UCSD-AML1 (cell line): ENCODE data around the gene MUC5B.
"Not testable (repeated sequence)": the region's sequence is repeated elsewhere in the genome, so short reads cannot be mapped to it uniquely, and the experiment has no call there.

Experiments used
- DNase-seq: peaks from one replicate; lab custom pipeline; 2025; ENCODE audit not compliant: unreplicated experiment; lab: John Stamatoyannopoulos, UW

MUC5B gene

GRCh38 chr11:1262172-1263006 lies 39.5 kb downstream of the MUC5B start:
- DNase-seq: peak; percentile 88

DNA sequence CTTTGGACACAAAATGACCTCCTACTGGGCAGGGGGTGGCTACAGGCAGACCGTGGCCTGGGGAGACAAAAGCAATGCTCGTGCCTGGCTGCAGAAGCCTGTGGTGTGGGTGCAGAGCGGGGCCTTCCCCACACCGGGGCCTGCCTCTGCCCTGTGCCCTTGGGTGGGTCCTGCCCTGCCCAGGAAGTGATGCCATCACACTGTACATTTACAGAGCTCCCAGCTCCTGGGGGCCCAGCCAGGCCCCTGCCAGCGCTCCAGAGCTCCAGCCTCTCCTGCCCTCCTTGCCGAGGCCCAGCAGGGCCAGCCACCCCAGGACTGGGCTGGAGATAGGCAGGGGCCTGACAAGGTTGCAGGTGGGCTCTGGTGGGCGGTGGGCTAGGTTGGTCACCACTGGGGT lies 40.1 kb downstream of the MUC5B start:
- no peak for DNase-seq

DNA sequence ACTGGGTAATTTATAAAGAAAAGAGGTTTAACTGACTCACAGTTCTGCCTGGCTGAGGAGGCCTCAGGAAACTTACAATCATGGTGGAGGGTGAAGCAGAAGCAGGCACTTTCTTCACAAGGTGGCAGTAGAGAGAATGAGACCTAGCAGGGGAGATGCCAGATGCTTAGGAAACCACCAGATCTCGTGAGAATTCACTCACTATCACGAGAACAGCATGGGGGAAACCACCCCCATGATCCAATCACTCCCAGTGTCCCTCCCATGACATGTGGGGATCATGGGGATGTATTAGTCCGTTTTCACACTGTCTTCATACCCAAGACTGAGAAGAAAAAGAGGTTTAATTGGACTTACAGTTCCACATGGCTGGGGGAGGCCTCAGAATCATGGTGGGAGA lies 41.6 kb downstream of the MUC5B start:
- DNase-seq: peak; percentile 33

DNA sequence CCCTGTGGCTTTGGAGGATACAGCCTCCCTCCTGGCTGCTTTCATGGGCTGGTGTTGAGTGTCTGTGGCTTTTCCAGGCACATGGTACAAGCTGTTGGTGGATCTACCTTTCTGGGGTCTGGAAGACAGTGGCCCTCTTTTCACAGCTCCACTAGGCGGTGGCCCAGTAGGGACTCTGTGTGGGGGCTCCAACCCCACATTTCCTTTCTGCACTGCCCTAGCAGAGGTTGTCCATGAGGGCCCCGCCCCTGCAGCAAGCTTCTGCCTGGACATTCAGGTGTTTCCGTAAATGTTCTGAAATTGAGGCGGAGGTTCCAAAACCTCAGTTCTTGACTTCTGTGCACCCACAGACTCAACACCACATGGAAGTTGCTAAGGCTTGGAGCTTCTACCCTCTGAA lies 42.6 kb downstream of the MUC5B start:
- DNase-seq: not testable (repeated sequence)

DNA sequence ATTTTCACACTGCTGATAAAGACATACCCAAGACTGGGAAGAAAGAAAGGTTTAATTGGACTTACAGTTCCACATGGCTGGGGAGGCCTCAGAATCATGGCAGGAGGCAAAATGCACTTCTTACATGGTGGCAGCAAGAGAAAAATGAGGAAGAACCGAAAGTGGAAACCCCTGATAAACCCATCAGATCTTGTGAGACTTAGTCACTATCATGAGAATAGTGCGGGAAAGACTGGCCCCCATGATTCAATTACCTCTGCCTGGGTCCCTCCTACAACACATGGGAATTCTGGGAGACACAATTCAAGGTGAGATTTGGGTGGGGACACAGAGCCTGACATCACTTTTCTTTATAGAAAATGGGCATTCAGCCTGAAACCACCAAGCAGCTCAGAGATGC lies 44.1 kb downstream of the MUC5B start:
- not testable (repeated sequence) for DNase-seq

DNA sequence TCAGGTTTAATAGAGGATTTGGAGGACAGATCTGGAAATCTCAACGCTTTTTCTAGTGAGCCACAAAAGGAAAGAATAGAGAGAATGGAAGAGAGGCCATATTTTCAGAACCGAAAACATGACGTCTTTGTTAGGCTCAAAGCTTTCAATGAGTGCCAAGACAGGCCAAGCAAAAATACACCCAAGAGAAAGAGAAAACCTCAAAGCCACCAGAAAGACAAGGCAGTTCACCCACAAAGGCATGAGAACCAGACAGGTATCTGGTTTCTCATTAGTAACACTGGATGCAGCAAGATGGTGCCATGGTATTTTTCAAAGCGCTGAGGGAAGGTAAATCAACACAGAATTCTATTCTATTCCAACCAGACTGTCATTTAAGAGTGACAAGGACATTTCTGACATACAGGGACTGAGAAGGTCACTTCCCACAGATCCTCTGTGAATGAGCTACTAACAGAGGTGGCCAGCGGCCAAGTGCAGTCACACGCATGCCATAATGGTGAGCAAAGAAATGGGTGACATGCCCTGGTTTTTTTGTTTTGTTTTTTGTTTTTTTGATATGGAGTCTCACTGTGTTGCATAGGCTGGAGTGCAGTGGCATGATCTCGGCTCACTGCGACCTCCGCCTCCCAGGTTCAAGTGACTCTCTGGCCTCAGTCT lies 44.7 kb downstream of the MUC5B start:
- DNase-seq: no peak

DNA sequence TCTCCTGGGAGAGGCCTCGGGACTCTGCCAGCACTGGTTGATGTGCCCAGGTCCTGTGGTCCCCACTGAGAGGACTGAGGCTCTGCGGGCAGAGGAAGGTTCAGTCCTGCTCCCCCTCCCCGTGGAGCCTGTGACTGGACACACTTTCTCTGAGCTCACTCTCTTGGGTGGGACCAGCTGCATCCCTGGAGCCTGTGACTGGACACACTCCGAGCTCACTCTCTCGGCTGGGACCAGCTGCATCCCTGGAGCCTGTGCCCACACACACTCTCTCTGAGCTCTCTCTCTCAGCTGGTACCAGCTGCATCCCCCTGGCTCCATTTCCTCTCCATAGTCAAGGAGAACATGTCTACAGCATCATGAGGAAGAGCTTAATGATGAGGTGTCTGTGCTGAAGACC lies 47.1 kb downstream of the MUC5B start:
- no peak for DNase-seq

DNA sequence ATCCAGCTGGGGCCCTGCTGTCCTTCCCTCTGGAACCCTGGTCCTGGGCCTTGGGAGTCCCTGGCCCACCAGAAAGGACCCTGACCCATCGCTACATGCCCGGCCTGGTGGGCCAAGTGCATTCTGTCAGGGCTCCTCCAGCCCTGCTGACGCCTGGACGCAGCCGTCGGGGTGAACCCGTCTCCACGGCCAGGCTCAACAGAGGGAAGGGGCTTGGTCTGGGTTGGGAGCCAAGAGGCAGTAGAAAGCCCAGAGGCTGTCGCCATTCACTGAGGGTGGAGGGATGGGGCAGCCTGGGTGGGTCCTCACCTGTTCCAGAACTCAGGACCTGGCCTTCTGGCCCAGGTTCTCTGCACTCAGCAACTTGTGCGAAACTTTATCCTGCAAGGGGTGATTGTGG lies 47.6 kb downstream of the MUC5B start:
- no peak for DNase-seq

- DNase-seq: no peak
Observed at GRCh38 chr11:1271002-1271401, 48.1 kb downstream of the MUC5B start.

DNA sequence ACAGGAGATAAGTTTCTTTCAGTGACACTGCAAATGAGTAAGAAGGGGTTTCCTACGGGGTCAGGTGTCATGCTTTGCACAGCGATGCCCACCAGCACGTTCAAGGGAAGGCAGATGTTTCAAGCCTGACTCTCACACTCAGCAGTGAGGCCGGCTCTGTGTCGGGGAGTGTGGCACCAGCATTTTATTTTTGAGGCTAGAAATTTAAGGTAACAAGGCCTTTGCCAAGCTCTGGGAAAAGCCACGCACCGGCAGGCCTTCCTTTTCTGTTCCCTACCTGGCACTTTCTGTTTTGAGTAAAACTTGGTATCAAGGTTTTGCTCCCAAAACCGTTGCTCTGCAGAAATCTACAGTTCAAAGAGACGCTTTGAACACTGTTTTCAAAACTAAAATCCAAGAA lies 48.5 kb downstream of the MUC5B start:
- no peak for DNase-seq

GRCh38 chr11:1271927-1272326 lies 49.1 kb downstream of the MUC5B start:
- DNase-seq: no peak

GRCh38 chr11:1272531-1272930 lies 49.7 kb downstream of the MUC5B start:
- DNase-seq: no peak

DNA sequence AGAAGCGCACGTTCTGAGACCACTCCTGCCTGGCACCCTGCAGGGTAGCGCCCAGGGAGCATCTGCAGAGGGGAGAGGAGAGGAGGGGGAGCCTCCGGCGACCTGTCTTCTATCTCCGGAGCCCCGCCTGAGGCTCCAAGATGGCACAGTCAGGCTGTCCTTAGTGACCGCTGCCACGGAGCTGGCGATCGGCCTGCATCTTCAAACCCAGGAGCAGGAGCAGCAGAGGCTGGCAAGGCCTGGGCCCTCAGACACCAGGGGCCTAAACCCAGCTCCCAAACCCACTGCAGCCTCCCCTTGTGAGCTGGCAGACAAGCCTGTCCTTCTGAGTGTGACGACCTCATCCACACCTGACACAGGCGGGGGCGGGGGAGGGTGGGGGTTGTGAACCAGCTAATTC lies 51.6 kb downstream of the MUC5B start:
- DNase-seq: no peak

DNA sequence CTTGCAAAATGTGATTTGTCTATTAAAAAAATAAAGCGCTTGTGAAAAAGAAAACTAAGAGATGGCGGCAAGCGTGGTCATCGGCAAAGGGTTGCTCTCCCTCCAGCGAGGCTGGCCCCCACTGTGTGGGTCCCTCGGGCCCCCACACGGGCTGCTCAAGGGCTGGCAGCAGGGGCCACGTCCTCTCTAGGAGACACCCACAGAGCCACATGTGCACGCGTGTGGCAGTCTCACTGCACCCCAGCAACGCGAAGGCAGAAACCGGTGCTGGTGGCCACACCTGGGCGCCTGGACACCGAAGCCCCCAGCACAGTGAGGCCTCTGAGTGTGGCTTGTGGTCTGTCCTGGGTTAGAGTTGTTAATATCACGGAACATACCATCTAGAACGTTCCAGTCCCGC lies 52.2 kb downstream of the MUC5B start:
- no peak for DNase-seq

- no peak for DNase-seq
Observed at GRCh38 chr11:1276041-1276790, 53.4 kb downstream of the MUC5B start.

DNA sequence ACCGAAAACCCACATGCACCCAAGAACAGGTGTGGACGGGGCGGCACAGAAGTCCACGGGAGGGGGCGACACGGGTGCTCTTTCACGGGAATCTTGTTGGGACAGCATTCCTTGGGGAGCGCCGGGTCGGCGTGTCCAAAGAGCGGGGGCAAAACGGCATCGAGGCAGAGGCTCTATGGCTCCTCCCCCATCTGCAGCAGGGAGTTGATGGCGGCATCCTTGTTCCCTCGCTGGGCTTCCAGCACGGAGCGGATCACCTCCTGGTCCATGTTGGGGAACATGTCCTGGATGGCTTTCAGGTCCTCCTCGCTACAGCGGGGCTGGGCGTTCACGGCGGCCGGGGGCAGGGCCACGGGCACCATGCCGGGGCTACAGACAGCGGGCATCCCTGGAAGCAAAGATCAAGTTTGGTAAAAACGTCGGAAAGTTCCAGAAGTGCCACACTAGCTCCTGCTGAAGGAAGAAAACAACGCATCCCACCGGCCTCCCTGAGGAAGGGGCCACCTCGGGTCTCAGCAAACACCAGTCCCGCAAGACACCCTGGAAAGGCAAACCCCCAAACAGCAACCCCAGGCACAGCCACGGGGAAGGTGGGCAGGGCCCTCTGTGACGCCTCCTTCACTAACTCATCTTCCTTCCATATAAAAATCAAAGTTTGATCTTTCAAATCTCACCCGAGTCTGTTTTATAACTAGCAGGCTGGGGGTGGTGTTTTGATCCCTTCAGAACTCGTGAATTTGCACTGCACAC lies 54.2 kb downstream of the MUC5B start:
- DNase-seq: no peak

DNA sequence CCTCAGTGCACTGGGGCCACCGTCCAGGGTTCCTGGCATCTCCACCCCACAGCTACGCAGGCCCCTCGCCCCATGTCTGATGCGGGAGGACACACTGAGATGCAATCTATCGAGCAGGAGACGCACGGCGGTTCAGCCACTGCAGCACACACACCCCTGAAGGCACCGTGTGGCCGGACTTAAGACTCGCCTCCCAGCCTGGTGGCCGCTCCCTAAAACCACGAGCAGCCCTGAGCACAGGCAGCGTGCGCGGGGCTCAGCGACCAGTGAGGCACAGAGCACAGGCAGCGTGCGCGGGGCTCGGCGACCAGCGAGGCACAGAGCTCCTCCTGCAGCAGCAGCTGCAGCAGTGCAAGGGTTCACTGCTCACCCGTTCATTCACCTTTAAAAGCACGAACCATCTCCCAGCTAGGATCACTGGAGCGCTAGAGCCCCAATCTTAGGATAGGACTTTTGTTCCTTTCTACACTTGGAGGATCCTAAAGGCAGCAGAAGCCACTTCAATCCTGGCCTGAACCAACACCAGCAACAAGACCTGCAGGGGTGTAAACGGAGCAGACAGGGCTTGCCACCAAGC lies 55.2 kb downstream of the MUC5B start:
- no peak for DNase-seq

DNA sequence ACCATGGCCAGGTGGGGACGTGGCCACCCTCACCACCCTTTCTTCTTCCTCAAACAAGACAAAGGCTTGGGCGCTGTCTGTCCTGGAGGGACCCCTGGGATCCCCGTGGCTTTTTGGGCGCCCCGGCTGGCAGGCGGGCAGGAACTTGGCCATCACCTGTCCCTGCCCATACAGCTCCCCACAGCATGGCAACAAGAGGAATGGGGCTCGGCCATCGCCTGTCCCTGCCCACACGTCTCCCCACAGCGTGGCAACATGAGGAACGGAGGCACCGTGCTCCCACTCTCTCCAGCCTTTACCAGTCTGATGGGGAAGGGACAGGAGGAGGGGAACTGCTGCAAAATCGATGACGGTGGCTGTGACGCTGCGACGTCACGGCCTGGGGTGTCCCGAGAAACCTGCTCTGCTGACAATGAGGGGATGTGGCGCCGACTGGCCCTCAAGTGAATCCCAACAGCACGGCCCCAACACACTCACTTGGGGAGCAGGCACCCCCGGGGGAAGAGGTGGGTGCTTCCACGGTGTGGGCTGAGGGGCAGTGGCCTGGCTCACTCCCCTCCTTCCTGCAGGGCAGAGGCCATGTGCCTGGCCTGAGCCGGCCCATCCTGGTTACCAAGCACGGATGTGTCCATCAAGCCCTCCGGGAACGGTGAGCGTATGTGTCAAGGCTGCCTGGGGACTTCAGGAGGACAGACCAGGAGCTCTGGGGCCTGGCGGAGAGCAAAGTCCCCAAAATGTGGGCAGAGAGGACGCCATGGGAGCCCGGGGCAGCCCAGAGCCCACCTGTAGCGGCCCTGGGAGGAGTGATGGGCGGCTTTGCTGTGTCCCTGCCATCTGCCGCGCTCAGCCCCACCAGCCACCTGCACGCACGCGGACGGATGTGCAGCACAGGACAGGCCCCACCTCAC lies 56.2 kb downstream of the MUC5B start:
- no peak for DNase-seq

DNA sequence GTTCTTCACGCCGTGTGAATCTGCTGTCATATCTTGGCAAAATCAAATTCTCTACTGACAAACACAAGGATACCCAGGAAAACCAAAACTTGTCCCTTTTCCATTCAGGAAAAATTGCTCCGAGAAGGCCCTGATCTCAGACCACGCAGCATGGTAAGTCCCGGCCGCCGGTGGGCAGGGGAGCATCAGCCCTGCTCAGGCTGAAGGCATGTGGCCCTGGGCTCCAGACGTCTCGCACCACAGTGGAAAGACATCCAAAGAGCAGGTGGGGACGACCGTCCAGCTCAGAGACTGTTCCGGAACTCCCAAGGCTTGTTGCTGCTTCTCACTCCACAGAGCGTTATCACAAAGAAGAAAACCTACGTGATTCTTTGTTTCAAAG lies 56.8 kb downstream of the MUC5B start:
- DNase-seq: no peak
